Measurements from ENCODE around the gene ZBTB16. TPM values are rescaled to one million over a fixed set of nuclear protein-coding genes. Genes with fewer than 3 reads are reported as not detected.

Gene ZBTB16
- total RNA-seq, 3 donors from 2014 or later (not counting 1 experiment from before 2014, with no cell fraction given) = 104 to 224 (median 156) TPM

DNA sequence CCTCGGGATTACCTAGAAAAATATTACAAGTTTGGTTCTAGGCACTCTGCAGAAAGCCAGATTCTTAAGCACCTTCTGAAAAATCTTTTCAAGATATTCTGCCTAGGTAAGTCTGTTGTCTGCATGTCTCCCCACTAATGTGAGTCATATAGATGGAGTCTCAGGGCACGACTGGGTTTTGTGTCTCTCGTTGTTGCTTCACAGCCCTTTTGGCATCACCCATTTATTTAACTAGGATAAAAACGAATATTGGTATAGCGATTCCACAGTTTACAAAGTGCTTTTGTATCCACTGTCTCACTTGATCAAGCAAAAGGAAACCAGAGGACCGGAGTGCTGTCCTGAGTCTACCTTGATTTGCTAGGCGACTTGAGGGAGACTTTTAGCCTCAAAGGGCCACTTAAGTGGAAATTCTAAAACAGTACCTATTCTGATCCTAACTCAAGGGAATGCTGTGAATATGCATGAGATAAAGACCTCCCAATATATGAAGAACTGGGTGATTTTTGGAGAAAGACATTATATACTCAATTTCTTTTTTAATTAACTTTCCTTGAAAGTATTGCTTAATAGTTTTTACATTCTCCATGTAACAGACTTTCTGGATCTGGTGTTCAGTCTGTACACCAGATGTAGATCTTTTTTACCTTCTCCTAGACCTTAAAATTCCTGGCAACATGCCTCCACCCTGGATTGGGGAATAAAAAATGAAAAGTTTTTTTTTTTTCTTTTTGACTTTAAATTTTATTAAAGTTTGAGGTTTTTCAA is 237.3 kb downstream of the ZBTB16 start:
- intact Hi-C loops (cut with micrococcal nuclease) = no loop called here
- H3K27ac Mint-ChIP-seq = no peak overlapping the region

DNA sequence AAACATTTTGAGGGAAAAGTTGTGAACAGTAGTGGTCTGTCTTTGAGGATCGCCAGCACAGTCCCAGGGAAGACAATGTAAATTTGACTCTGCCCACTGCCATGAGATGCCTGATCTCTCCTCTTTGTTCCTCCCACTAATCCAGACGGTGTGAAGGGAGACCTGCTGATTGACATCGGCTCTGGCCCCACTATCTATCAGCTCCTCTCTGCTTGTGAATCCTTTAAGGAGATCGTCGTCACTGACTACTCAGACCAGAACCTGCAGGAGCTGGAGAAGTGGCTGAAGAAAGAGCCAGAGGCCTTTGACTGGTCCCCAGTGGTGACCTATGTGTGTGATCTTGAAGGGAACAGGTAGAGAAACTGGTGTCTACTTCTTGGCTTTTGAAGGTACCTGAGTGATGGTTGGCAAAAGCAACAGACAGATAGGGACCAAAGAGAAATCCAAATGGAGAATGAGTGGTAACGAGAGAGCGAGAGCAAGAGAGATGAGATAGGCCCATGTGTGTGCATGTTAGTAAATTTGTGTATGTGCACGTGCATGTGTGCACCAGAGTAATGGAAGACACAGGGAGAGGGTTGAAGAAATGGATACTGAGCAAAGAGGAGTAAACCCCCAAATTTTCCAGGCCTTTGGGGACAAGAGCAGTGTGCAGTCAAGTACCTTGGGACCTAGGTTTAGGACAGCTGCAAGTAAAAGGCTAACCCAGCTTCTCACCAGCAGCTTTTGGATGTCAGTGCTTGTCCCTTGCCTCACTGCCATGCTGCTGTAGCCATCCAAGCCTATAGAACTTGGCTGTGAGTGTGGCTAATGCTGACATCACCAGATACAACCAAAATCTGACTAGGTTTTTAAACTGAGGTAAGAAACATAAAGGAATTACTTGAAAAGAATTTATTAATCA is 238.5 kb downstream of the ZBTB16 start:
- H3K4me3 ChIP-seq (ENCODE audit: low read length) = no peak overlapping the region
- no peak for ATAC-seq
- WGBS (ENCODE audit: insufficient coverage) = 88% methylated on average over 8 of the region's 8 CpGs
- no peaks in the 10 kb centered on the region for H3K9me3 ChIP-seq (ENCODE audit: control insufficient read depth, insufficient read depth, low read length)
- Mint-ChIP-seq H3K4me3 (no peak overlapping the region), H3K4me1 (no peaks in the 10 kb centered on the region), H3K27me3 (ENCODE audit: low read depth in 2 of 2) (peaks cover 5 to 7% of the 10 kb centered on the region in 2 donors), H3K27ac (no peak overlapping the region), H3K9me3 (no peaks in the 10 kb centered on the region), H3K36me3 (no peaks in the 10 kb centered on the region)
- H3K27me3 ChIP-seq (ENCODE audit: control insufficient read depth, insufficient read depth, low read length) = peaks cover 4% of the 10 kb centered on the region
- no peaks in the 10 kb centered on the region for H3K4me1 ChIP-seq (ENCODE audit: control insufficient read depth, insufficient read depth, low read length)
- H3K36me3 ChIP-seq (ENCODE audit: control insufficient read depth, insufficient read depth, low read length) = no peaks in the 10 kb centered on the region
- DNase-seq = no peak
- no peak overlapping the region for H3K27ac ChIP-seq (ENCODE audit: low read length)
- intact Hi-C loops (cut with micrococcal nuclease) = no loop called here
- TF ChIP-seq, protein P1, sequence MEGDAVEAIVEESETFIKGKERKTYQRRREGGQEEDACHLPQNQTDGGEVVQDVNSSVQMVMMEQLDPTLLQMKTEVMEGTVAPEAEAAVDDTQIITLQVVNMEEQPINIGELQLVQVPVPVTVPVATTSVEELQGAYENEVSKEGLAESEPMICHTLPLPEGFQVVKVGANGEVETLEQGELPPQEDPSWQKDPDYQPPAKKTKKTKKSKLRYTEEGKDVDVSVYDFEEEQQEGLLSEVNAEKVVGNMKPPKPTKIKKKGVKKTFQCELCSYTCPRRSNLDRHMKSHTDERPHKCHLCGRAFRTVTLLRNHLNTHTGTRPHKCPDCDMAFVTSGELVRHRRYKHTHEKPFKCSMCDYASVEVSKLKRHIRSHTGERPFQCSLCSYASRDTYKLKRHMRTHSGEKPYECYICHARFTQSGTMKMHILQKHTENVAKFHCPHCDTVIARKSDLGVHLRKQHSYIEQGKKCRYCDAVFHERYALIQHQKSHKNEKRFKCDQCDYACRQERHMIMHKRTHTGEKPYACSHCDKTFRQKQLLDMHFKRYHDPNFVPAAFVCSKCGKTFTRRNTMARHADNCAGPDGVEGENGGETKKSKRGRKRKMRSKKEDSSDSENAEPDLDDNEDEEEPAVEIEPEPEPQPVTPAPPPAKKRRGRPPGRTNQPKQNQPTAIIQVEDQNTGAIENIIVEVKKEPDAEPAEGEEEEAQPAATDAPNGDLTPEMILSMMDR (IDR thresholded peaks at IDR 0.05) = no peak

More for the DNA sequence above, 237.3 kb downstream of the ZBTB16 start:
- no peaks in the 10 kb centered on the region for H3K4me1 Mint-ChIP-seq
- H3K27ac ChIP-seq (ENCODE audit: low read length) = no peak overlapping the region
- no peak overlapping the region for H3K4me3 Mint-ChIP-seq
- WGBS (ENCODE audit: insufficient coverage) = 96% methylated on average over 7 of the region's 7 CpGs
- TF ChIP-seq, protein P1 (IDR thresholded peaks at IDR 0.05) = no peak
- ATAC-seq = no peak
- H3K4me1 ChIP-seq (ENCODE audit: control insufficient read depth, insufficient read depth, low read length) = no peaks in the 10 kb centered on the region
- H3K4me3 ChIP-seq (ENCODE audit: low read length) = no peak overlapping the region
- H3K9me3 ChIP-seq (ENCODE audit: control insufficient read depth, insufficient read depth, low read length) = no peaks in the 10 kb centered on the region
- no peaks in the 10 kb centered on the region for H3K36me3 Mint-ChIP-seq
- H3K27me3 Mint-ChIP-seq (ENCODE audit: low read depth in 2 of 2) = peaks cover 5 to 12% of the 10 kb centered on the region in 2 donors
- H3K9me3 Mint-ChIP-seq = no peaks in the 10 kb centered on the region
- H3K36me3 ChIP-seq (ENCODE audit: control insufficient read depth, insufficient read depth, low read length) = no peaks in the 10 kb centered on the region
- peaks cover 2% of the 10 kb centered on the region for H3K27me3 ChIP-seq (ENCODE audit: control insufficient read depth, insufficient read depth, low read length)
- DNase-seq = no peak

DNA sequence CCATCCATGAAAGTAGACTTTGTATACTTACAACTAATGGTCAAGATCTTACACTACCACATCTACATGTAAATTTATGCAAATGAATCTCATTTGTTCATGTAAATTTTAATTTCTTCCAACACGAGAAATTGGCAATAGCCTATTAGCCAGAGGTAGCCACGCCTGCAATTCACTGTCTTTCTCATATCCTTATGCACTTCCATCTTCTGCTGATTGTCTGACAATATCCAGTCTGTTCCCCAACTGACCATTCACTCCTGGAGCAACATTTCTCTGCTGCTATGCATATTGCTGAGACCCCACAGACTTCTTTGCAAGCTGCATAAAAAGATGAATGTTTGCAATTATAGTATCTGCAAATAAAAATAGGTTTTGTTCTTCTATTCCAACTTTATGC is 239.2 kb downstream of the ZBTB16 start:
- TF ChIP-seq, protein P1 (IDR thresholded peaks at IDR 0.05) = no peak
- Mint-ChIP-seq H3K27ac (no peak overlapping the region), H3K9me3 (no peaks in the 10 kb centered on the region), H3K36me3 (no peaks in the 10 kb centered on the region), H3K4me1 (no peaks in the 10 kb centered on the region), H3K4me3 (no peak overlapping the region), H3K27me3 (ENCODE audit: low read depth in 2 of 2) (peaks cover 5 to 7% of the 10 kb centered on the region in 2 donors)
- DNase-seq = no peak
- Histone ChIP-seq H3K27ac (ENCODE audit: low read length) (no peak overlapping the region), H3K27me3 (ENCODE audit: control insufficient read depth, insufficient read depth, low read length) (peaks cover 4% of the 10 kb centered on the region), H3K36me3 (ENCODE audit: control insufficient read depth, insufficient read depth, low read length) (no peaks in the 10 kb centered on the region), H3K4me1 (ENCODE audit: control insufficient read depth, insufficient read depth, low read length) (no peaks in the 10 kb centered on the region), H3K4me3 (ENCODE audit: low read length) (no peak overlapping the region), H3K9me3 (ENCODE audit: control insufficient read depth, insufficient read depth, low read length) (no peaks in the 10 kb centered on the region)
- 86% methylated on average over 2 of the region's 2 CpGs for WGBS (ENCODE audit: insufficient coverage)
- ATAC-seq = no peak
- intact Hi-C loops (cut with micrococcal nuclease) = no loop called here

Other genes with a start within 250 kb of the ZBTB16 start
- 100 to 1,000 TPM; 118 to 160 (median 132) TPM for gene USP28, start 184.1 kb upstream of the ZBTB16 start, total RNA-seq
- not detected for gene HTR3B, start 154.9 kb upstream of the ZBTB16 start, total RNA-seq
- gene HTR3A, start 84.6 kb upstream of the ZBTB16 start, total RNA-seq = not detected
- gene NNMT, start 236.7 kb downstream of the ZBTB16 start, total RNA-seq = 1 to 10 TPM; 1.8 to 2.4 (median 2.0) TPM

Data from natural killer cell (primary cell).